Hepatic stellate cell (primary cell): ENCODE measurements around the gene PLXNA4.
"Not testable (repeated sequence)": the region's sequence is repeated elsewhere in the genome, so short reads cannot be mapped to it uniquely, and the experiment has no call there.

Source experiments
- DNase-seq: peaks from one replicate; pipeline ENCODE4 v3.0.0; 2011; ENCODE audit warnings: low spot score

The PLXNA4 gene

DNA sequence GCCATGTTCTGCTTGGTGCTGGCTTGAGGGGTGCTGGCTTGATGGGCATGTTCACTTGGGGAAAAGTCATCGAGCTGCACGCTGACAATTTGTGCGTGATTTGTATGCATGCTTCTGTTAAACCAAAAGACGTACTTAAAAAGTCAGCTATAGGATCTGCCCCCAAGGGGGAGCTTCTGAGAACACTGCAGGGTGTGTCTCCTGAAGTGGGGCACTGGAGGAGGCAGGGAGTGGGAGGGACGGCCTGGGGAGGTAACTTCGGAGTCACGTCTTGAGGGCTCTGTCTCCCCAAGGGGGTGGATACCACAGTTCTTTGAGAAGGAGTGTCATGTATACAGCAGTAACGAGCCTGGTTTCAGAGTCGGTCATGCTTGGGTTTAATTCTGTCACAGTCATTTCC, 406.5 kb downstream of the PLXNA4 start:
- DNase-seq = no peak

DNA sequence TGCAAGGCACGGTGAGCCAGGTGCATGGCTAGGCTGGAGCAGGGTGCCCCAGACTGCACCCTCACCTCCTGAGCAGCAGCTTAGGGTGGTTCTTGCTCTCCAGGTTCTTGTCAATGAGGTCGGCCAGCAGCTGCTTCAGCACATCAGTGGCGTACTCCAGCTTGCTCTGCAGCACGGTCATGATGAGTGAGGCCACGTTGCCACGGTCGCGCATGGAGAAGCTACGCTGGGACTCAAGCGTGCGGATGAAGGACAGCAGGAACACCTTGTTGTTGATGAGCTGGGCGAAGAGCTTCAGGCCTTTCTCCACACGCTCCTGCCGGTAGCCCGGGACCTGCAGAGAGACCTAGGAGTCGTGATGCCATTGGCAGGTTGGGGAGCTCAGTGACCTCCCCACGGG, 408.0 kb downstream of the PLXNA4 start:
- no peak for DNase-seq

DNA sequence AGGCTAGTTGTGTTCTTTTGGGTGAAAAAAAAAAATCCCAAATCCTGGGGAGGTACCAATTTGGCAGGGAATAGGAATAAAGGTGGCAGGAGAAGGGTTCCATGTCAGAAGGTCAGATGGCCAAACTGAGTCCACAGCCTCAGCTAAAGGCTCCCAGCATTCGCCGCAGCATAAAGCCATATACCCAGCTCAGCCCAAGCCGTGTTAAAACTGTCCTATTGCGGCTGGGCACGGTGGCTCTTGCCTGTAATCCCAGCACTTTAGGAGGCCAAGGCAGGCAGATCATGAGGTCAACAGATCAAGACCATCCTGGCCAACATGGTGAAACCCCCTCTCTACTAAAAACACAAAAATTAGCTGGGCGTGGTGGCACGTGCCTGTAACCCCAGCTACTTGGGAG, 410.6 kb downstream of the PLXNA4 start:
- DNase-seq = not testable (repeated sequence)

DNA sequence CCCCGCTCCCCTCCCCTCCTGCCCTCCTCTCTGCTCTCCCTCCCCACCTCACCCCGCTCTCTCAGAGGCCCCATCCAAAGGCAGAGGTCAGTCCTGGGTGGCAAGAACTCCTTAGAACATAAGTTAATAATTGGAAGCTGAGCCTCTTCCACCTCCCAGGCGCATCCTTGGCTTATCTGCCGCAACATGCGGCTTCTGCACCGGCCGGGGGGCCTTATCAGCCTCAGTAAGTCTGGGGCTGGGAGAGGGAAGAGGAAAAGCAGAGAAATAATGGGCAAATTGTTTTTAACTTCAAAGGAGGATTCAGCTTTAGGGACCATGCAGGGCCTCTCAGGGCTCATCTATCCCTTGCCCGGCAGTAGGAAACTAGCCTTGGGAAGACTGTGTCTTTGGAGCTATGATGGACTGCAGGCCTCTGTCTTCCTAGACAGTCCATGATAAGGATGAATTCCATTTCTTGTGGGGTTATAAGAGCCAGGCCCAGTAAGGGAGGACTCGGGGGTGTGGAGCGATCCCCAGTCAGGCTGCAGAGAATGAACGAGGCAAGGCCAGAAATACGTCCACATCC, 411.6 kb downstream of the PLXNA4 start:
- DNase-seq = no peak

DNA sequence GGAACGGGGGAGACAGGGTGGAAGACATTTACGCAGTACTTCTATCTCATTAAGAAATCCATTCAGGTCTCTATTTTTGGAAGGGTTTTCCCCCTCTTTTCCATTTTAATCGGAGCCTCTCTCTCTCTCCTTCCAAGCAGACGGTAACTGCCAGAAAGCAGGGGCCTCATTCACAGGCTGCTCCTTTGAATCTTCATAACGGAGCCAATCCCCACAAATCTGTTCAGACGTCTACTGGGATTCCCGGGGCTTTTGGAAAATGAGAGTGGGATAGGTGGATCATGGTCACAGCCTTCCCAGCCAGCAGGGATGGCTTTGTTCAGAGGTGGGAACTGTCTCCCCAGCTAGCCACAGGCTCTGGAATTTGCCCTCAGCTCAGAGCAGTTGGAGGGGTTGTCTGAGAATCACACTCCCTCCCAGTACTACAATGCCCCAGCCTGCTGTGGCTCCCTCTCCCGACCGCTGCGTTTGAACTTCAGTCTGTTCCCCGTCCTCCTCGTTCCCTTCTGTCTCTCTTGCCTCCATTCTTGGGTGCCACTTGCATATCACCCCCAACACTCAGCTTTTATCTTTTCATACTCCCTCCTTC, 413.6 kb downstream of the PLXNA4 start:
- DNase-seq = no peak

DNA sequence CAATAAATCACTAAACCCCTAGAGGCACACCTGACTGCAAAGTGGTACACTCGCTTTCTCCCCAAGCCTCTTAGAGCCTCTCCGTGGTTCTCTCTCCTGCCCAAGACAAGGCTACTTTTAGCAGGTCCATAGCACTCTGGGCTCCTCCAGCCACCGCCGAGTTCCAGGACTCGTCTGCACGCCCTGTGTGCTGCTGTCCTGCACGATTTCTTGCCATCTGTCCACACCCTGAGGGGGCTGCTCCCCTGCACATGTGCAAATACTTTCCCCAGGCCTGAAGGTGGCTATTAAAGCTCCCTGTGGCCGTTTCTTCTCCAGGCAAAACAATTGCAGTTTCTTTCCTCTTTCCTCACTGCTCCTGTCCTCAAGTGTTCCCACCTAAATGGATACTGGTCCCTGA, 414.3 kb downstream of the PLXNA4 start:
- no peak for DNase-seq

DNA sequence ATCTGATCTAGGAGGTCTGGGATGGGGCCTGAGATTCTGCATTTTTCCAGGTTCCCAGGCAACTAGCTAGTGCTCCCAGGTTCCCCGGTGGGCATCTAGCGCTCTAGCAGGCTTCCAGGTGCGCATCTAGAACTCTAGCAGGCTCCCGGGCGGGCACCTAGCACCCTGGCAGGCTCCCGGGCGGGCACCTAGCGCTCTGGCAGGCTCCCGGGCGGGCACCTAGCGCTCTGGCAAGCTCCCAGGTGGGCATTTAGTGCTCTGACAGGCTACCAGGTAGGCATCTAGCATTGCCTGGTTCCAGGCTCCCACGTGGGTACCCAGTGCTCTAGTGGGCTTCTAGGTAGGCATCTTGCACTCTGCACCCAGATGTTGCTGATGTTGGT, 414.7 kb downstream of the PLXNA4 start:
- DNase-seq = no peak

DNA sequence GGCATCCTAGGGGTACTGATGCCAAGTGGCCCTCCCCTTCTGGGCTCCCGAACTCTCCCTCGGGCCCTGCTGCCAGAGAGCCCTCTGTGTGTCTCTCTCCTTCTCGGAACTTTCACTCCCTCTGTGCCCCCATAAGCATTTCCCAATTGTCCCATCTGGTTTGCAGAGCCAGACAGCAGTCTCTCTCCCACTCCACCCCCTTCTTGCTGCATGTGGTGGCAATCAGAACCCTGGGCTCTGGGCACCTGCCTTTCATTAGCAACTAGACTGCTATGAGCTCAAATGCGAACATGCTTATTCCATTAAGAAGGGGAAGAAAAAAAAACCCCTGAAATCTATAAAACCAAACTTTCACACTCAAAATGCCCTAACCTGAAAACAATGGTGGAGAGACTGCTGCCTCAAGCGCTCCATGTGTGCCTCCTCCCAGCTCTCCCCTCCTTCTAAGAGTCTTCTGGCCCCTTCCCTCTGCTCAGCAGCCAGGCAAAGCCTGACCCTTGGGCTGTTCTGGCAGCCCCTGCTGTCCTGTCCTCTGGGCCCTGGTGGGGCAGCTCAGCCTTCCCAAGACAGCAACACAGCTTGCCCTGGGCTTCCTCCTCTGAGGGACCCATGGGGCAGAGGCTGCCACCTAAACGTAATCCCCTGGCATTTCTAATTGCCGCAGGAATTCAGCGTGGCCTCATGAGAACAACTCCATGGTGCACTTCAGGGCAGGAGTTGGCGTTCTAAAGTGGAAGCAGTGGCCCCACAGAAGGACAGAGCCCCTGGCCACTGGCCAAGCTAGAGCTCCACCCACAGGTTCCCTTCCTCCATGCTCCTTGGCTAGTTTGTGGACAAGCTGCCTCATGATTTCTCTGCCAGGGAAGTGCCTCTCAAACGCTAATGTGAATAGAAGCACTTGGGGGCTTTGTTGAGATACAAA, 415.4 kb downstream of the PLXNA4 start:
- no peak for DNase-seq

DNA sequence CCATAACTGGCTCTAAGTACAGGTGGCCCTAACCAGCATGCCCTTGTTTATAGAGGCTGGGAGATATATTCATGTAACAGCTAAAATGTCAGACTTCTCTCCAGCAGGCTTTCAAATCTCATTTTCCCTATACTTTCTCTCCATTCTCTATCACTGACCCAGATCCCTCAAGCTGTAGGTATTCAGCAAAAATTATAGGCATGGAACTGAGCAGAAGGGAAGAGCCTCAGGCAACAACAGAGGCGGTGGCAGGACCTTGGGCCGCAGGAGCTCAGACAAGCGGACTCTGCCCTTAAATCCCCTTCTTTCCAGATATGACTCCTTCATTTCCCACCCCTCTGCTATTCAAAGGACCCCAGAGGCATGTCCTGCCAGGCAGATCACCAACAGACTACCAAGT, 417.4 kb downstream of the PLXNA4 start:
- no peak for DNase-seq

DNA sequence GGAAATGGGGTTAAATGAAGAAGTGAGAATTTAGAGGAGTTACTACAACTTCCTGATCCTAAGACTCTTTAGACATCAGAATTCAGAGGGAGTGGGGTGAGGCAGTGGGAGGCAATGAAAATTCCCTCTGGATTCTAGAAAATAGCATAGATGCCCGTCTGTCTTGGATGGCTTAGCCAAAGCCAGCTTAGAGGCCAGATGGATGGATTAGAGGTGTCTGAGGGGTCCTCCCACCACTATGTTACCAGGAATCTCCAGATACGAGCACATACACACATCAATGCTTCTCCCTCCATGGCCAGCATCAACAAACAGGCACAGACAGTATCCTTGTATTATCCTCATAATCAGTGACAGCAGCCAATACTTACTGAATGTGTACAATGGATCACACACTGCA, 418.1 kb downstream of the PLXNA4 start:
- DNase-seq = no peak

DNA sequence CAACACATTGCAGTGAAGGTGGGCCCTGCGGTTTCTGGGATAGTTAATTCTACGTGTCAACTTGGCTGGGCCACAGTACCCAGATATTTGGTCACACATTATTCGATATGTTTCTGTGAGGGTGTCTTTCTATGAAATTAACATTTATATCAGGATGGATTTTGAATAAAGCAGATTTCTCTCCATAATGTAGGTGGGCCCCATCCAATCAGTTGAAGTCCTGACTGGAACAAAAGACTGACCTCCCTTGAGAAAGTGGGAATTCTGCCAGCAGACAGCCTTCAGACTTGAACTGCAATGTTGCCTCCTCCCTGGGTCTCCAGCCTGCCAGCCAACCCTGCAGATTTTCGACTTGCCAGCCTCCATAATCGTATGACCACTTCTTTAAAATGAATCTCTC, 420.6 kb downstream of the PLXNA4 start:
- DNase-seq = no peak

DNA sequence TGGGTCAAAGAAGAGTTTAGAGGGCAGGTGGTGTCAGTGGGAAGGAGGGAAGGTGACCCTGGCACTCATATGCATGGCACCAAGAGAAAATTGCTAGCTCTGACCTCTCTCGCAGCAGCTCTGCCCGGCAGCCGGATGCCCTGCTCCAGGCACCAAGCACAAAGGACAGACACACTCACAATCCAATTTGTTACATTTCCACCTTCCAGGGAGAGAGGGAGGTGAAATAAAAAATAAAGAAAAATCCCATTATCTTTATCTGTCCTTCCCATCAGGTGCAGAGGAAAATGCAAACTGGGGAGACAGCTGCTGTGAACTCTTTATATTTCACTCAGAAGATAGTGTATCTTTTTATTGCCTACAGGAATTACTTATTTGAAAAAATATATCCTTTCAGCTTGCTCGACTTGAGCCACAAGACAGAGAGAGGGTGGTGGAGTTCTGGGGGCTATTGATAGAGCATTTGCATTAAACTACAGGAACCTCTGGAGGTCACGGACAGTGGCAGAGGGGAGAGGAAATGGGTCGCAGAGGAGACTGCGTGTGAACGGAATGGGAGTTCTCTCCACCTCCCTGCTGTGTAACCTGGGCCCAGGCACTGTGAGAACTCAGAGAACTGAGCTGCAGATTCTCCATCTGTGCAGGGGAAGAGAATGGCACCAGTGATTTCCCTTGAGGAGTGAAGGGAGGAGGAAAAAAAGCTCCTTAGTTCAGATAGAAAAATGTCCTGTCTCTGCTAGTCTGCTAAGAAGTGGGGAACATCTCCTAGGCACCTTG, 421.4 kb downstream of the PLXNA4 start:
- DNase-seq = no peak

DNA sequence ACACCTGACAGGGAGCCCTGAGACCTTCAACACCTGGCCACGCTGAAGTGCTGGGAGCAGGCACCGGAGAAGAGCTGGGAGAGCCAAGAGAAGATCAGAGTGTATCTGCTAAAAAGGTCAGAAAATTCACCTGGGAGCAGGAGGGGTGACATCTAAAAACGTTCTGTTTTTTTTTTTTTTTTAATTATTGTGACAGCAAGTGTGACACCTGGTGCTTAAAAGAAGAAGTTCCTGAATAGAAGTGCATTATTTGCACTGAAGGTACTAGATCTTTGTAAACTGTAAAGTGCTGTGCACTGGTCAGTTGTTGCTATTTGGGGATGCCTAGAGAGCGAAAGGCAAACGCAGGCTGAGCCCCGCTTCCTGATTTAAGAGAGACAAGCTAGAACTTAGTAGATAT, 422.0 kb downstream of the PLXNA4 start:
- DNase-seq = no peak

DNA sequence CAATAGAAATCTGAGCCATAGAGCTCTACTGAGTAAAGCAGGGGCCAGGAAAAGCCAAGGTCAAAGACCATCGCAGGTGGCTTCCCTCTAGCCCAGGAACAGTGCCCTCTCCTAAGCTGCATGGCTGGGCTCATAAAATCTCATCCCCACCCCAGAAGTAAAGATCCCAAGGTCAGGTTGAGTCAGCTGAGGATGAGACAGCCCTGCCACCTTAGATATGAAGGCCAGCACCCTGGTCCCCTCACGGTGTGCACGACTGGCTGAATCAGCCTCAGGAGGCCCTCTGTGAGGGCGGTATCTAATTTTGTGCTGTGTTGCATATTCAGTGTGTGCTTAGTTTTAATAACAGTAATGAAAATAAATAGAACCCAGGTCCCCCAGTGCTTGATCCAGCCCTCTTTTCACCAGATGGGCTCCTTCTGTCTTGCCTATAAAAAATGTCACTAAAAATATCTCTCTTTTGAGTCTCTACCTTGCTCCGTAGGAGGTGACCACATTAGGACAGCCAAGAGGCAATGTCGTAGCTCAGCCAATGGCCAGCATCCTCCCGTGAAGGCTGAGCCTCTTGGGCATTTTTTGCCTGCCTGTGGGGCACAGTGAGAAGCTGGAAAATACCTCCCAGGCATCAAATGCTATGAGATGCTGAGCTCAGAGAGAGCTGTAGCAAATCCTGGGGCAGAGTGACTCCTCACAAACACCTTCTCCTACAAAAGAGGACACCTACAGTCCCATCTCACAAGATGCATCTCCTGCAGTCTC, 424.0 kb downstream of the PLXNA4 start:
- DNase-seq = no peak

DNA sequence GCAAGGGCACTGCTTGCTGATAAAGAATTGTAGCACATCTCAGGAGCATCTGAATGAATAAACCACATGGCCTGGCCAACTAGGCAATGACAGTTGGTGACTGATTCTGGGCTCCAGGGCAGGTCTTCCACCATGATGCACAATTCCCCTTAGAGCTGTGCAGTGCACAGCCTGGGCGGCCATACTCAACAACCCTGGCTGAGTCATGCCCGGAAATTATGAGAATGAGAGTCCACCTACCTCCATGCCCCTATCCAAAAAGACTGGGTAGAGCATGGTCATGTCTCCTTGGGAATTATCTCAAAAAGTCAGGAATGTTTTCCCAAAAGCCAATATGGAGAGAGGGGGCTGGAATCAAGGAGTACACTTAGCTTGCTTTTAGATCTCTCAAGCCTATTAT, 425.6 kb downstream of the PLXNA4 start:
- no peak for DNase-seq

DNA sequence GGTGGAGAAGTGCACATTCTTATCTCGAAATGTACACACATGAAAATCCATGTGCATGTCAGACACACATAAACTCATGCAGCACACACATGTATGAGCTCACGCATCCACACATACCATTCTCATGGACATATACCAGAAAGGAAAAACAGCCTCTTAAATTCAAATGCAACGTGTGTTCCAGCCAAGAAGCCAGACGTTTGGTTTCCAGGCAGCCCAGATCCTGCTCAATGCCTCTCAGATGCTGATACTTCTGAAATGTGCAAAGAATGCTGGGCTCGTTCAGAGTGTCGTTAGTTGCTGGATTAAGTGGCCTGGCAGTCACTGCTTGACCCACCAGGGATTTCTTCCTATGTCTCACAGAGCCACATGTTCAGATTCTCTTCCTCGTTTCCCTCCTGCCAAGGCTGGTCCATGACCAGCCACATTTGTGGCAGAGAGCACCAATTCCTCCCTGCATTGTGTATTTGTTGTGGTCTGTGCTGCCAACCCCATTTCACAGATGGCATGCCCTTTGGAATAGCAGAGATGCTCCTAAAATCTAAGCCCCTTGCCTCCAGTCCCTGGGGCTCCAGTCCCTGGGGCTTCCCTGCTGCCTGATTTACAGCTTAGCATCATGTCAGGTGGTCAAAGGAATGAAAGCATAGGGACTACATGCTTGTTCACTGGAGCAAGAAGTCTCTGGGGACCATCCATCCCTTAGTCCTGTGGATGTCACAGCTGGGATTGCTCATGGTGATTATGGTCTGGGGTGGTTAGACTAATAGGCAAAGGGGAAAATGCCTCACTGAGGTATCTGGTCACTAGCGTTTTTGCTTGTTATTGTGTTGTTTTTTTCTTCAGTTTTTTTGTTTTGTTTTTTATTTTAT, 426.6 kb downstream of the PLXNA4 start:
- DNase-seq = no peak

DNA sequence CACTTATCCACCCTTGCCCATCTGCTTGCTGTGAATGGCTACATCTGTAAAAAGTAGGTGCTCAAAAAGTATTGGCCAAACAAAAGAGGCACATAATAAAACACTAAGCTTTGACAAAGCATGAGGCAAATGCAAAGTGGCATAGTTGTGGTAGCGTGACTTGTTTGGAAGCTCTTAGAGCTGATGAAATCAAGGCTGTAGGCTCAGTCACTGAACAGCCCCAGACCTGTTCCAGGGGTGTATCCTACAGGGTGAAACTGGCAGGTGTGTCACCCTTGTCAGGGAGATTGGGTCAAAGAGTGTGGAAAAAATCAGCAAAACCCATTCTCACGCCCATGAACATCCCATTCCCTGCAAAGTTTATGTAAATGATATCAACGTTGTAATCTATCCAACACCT, 427.4 kb downstream of the PLXNA4 start:
- DNase-seq = no peak

DNA sequence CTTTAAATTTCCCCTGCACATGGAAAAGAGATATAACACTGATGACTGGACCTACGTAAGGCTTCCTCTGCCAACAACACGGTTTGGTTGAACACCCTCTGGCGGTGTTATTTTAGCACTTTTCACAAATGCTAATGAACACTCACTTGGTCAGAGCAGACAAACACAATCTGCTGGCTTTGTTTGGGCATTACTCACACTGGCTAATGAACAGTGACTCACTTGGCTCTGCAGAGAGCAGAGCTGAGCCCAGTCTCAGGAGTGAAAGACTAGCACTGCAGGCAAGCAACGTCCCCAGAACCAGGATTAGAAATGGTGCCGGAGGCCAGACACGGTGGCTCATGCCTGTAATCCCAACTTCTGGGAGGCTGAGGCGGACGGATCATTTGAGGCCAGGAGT, 430.8 kb downstream of the PLXNA4 start:
- no peak for DNase-seq

DNA sequence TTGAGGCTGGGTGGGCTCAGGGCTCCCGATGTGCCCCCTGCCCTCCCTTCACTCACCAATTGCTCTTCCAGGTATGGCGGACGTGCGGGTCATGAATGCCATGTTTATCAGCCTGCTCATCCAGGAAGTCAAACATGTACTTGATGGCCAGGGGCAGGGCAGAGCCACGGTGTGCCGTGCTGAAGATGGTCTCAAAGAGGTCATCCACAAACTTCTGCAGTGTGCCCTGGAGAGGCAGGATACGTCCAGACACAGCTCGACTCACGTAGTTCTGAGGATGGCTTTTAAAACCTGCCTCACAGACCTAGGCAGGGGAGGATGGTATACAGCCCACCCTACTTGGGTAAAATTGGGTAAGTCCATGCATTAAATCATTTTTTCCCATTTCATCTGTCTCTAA, 431.2 kb downstream of the PLXNA4 start:
- no peak for DNase-seq

DNA sequence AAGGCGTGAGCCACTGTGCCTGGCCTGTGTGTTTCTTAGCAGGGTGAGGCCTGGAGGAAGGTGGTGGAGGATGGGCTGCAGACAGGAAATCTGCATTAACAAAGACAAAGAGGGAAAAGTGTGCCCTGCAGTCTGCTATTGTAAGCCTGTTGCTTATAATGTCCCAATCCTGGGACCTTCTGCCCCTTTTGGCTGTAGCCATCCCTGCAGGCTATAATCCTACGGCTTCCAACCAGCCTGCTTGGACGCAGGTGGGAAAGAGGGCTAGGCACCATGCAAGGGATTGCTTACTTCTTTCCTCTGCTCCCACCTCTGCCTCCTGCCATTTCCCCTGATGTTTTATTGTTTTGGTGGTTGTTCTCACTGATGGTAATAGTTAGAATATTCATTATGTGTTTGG, 434.3 kb downstream of the PLXNA4 start:
- DNase-seq = no peak

DNA sequence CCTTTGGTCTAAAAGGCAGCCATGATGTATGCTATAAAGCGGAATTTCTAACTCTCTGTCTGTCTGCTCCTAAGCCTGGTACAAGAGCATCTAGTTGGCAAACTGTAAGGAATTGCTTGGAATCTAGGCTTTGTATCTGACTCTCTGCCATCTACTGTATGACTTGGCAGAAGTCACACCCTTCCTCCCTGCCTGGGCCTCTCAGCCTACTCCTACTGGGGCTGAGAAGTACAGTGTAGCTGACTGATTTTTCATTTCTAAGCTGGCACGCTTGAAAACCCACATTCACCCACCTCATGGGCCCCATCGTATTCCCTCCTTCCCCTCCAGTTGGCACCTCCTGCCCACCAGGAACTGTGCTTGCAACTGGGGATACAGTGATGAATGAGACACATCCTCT, 435.2 kb downstream of the PLXNA4 start:
- DNase-seq = no peak
